Retina (tissue), 1 donor: Measurements from ENCODE around the gene ERCC2.
"Not testable (repeated sequence)": the region's sequence is repeated elsewhere in the genome, so short reads cannot be mapped to it uniquely, and the experiment has no call there.

Source experiments
- DNase-seq: peaks from one replicate; pipeline ENCODE4 v3.0.0-alpha.2; 2016

Gene ERCC2

GRCh38 chr19:45352914-45353796 lies 17.2 kb downstream of the ERCC2 start:
- DNase-seq: no peak

- no peak for DNase-seq
These were observed 17.9 kb downstream of the ERCC2 start for GRCh38 chr19:45352471-45352870.

- no peak for DNase-seq
These were observed 18.3 kb downstream of the ERCC2 start for GRCh38 chr19:45352062-45352461.

- DNase-seq: no peak
These were observed 18.9 kb downstream of the ERCC2 start for GRCh38 chr19:45351401-45351952.

GRCh38 chr19:45350477-45351058 lies 19.8 kb downstream of the ERCC2 start:
- no peak for DNase-seq

- no peak for DNase-seq
These were observed 20.9 kb downstream of the ERCC2 start for GRCh38 chr19:45349430-45349941.

- no peak for DNase-seq
These were observed 21.3 kb downstream of the ERCC2 start for GRCh38 chr19:45349126-45349415.

- DNase-seq: no peak
These were observed 21.8 kb downstream of the ERCC2 start for GRCh38 chr19:45348367-45349125.

- no peak for DNase-seq
These were observed 22.6 kb downstream of the ERCC2 start for GRCh38 chr19:45347570-45348366.

- no peak for DNase-seq
These were observed 23.9 kb downstream of the ERCC2 start for GRCh38 chr19:45346449-45346848.

GRCh38 chr19:45345506-45345860 lies 24.9 kb downstream of the ERCC2 start:
- DNase-seq: no peak

GRCh38 chr19:45344621-45345505 lies 25.5 kb downstream of the ERCC2 start:
- no peak for DNase-seq

GRCh38 chr19:45342911-45343310 lies 27.5 kb downstream of the ERCC2 start:
- no peak for DNase-seq

- no peak for DNase-seq
These were observed 29.4 kb downstream of the ERCC2 start for GRCh38 chr19:45340899-45341453.

- DNase-seq: no peak
These were observed 30.0 kb downstream of the ERCC2 start, which contains the start of gene KLC3 for GRCh38 chr19:45340232-45340898. KLC3 (plus strand) TSS chr19:45340750; CDS start chr19:45345542, 4,792 bp downstream.

- DNase-seq: no peak
These were observed 30.7 kb downstream of the ERCC2 start for GRCh38 chr19:45339629-45340028.

- DNase-seq: no peak
These were observed 33.6 kb downstream of the ERCC2 start for GRCh38 chr19:45336696-45337251.

GRCh38 chr19:45334881-45335280 lies 35.5 kb downstream of the ERCC2 start:
- DNase-seq: not testable (repeated sequence)

GRCh38 chr19:45333609-45334303 lies 36.6 kb downstream of the ERCC2 start:
- no peak for DNase-seq
